Ramos (cell line): Measurements from ENCODE around the gene PLEK2.
"Not testable (repeated sequence)": the region's sequence is repeated elsewhere in the genome, so short reads cannot be mapped to it uniquely, and the experiment has no call there.

Experiments
- in situ Hi-C: fragments of 300-500 bp; cut with MboI; formaldehyde crosslinking; loops from one replicate; pipeline ENCODE4 v1.14.3; 2022; ENCODE audit warnings: low sequenced_read_pairs; ENCODE audit not compliant: unreplicated experiment

The PLEK2 gene

DNA sequence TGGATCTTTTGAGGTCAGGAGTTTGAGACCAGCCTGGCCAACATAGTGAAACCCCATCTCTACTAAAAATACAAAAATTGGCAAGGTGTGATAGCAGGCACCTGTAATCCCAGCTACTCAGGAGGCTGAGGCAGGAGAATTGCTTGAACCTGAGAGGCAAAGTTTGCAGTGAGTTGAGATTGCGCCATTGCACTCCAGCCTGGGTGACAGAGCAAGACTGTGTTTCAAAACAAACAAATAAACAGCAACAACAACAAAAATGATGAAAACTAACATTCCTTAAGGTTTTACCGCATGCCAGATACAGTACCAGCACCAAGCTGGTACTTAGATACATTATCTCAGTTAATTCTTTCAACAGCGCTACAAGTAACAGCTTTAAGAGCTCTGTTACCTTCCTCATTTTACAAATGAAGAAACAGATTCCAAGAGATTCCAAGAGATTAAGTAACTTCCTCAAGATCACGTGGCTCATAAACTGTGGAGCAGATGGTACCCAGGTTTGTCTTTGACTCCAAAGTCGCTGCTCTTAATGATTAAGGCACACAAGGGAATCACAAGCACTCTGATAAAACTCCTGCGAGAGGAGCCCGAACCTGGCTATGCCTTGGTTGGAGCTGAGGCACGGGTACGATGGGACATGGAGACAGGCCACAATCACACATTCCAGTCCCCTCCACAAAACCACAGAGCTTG, 17.7 kb upstream of the PLEK2 start:
- in situ Hi-C loops, result loop anchor here (5.0 to 10.0 kb wide), 2 partner anchors 138 to 275 kb away; partner anchors contain the start of gene RDH12

GRCh38 chr14:67428501-67429031, 16.6 kb upstream of the PLEK2 start:
- in situ Hi-C loops, result loop anchor here (10.0 kb wide), 1 partner anchor 276 kb away; the partner anchor contains the start of gene RDH12

GRCh38 chr14:67426983-67427606, 15.1 kb upstream of the PLEK2 start:
- in situ Hi-C loops, result loop anchor here (10.0 kb wide), 1 partner anchor 278 kb away; the partner anchor contains the start of gene RDH12

GRCh38 chr14:67426161-67426560, 14.2 kb upstream of the PLEK2 start:
- in situ Hi-C loops, result loop anchor here (10.0 kb wide), 1 partner anchor 279 kb away; the partner anchor contains the start of gene RDH12

- in situ Hi-C loops, result loop anchor here (10.0 kb wide), 1 partner anchor 279 kb away; the partner anchor contains the start of gene RDH12
Measured at GRCh38 chr14:67425608-67426007, 13.6 kb upstream of the PLEK2 start.

DNA sequence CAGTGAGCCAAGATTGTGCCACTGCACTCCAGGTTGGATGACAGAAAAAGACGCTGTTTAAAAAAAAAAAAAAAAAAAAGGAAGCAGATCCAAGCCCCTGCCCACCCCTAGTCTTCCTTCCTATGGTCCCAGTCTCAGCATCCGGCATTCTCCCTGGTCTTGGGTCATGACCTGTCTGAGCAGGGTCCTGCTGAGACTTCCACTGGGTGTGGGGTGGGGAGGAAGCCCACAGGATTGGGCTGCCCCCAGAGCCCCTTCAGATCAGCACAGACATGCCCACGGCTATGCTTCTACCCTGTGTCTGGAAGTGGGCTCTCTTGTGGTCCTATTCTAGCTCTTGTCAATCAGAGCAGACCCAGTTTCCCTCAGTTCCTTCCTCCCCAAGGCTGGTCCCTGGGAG, 12.6 kb upstream of the PLEK2 start:
- in situ Hi-C loops, result loop anchor here (10.0 kb wide), 1 partner anchor 280 kb away; the partner anchor contains the start of gene RDH12

- in situ Hi-C loops, result loop anchor here (10.0 kb wide), 1 partner anchor 281 kb away; the partner anchor contains the start of gene RDH12
Measured at GRCh38 chr14:67423424-67423823, 11.5 kb upstream of the PLEK2 start.

- in situ Hi-C loops, result loop anchor here (10.0 kb wide), 1 partner anchor 283 kb away; the partner anchor contains the start of gene RDH12
Measured at GRCh38 chr14:67421356-67422224, 9.6 kb upstream of the PLEK2 start.

DNA sequence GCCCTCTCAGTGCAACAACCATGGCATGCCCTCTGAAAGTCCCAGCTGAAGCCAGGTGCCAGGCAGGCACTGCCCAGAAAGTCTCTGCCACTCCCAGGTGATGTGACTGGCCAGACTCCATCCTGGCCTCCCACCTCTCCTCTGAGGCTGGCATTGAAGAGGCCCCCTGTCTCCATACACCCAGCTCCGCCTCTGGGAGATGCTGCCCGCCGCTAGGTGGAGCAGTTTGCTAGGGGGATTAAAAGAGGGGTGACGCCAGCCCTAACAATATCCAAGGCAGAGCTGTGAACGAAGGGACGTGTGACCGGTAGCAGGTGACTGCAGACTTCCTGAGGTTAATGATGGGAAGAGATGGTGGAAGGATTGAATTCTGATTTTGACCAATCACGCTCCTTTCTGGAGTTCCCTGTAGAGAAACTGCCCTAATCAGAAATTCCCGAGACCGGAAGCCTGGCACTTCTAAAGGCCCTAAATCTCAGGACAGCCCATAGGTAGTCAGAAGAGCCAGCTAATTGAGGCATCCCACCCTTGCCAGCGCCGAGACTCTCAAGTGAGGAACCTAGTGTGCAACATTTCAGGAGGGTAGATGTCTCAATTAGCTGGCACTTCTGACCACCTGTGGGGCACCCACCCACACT, 8.3 kb upstream of the PLEK2 start:
- in situ Hi-C loops, result loop anchor here (10.0 kb wide), 1 partner anchor 285 kb away; the partner anchor contains the start of gene RDH12

DNA sequence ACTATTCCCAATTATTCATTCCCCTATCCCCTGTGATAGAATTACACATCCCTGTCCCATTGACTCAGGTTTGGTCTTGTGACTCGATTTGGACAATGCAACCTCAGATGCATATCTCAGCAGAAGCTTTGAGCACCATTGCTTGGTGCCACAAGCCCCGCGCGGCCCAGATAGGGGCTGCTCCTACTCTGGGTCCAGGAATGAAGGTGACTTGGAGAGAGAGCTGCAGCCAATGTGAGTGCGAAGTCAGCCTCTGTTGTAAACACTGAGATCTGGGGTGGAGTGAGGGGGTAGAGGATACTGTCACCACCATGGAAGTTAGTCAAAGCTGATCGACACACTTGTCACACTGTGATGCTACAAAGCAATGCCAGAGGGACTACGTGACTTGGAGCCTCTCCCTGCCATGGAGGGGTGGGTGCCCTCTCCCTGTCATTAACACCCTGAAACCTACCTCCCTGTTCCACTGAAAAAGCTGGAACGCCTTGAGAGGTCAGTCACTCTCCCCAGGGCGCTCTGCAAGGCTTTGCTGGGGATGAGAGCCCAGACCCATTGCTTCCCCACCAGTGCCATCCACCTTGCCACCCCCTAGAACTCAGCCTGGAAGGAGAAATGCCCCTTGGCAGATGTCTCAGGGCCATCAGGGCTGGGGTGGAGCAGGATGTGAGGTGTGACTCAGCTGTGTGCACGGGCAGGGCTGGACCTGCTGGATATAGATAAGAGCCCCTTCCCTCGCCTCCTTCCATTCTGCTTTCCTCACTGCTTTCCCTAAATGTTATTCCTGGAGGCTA, 6.6 kb upstream of the PLEK2 start:
- in situ Hi-C loops, result no loop called here

- in situ Hi-C loops, result no loop called here
Measured at GRCh38 chr14:67417633-67418032, 5.7 kb upstream of the PLEK2 start.

GRCh38 chr14:67416810-67417209, 4.8 kb upstream of the PLEK2 start:
- in situ Hi-C loops, result no loop called here

DNA sequence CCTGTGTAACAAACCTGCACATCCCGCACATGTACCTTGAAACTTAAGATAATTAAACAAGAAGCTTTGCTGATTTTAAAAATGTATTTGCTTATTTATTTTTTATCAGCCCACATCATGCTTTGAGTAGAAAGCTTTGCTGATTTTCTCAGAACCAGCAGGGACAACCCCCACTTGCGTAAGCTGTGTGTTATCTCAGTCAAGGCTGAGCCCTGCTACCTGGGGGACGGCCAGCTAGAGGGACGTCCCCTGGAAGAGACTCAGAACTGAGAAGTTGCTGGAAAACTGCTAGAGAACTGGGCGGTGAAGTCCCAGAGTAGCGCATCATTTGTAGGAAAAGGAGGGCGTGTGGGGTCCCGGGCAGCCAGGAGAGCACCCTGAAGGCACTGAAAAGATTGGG, 4.1 kb upstream of the PLEK2 start:
- in situ Hi-C loops, result no loop called here

- in situ Hi-C loops, result not testable (repeated sequence)
Measured at GRCh38 chr14:67415610-67416009, 3.6 kb upstream of the PLEK2 start.

GRCh38 chr14:67413806-67414769, 2.1 kb upstream of the PLEK2 start:
- in situ Hi-C loops, result no loop called here

GRCh38 chr14:67411370-67411769, 595 bp downstream of the PLEK2 start:
- in situ Hi-C loops, result no loop called here

- in situ Hi-C loops, result no loop called here
Measured at GRCh38 chr14:67410313-67410712, 1.7 kb downstream of the PLEK2 start.

- in situ Hi-C loops, result no loop called here
Measured at GRCh38 chr14:67409461-67409860, 2.5 kb downstream of the PLEK2 start.
